Activated naive CD4-positive, alpha-beta T cell treated with anti-CD3 and anti-CD28 coated beads, Interleukin-2, amount 10 ng/mL, durations not matched to agents 7 days and 5 days (primary cell): ENCODE measurements around the gene AMZ1.

Experiments
- CTCF ChIA-PET: fragments of 350-600 bp; sonication (Branson Sonifier 250); formaldehyde crosslinking; loops from one replicate; lab custom pipeline; 2021; ENCODE audit warnings: antibody characterized with exemption; lab: Charles Lee
- DNase-seq: peaks from one replicate; pipeline ENCODE4 v3.0.0-alpha.2; 2020
- H3K27ac Mint-ChIP-seq: one replicate; pipeline ENCODE4 v1.8.0; 2021; ENCODE audit warnings: mild to moderate bottlenecking, moderate library complexity, mixed read lengths
- H3K27me3 Mint-ChIP-seq: one replicate; pipeline ENCODE4 v1.8.0; 2021; ENCODE audit warnings: mild to moderate bottlenecking, mixed read lengths
- H3K36me3 Mint-ChIP-seq: one replicate; pipeline ENCODE4 v1.8.0; 2021; ENCODE audit warnings: mixed read lengths
- H3K4me1 Mint-ChIP-seq: one replicate; pipeline ENCODE4 v1.8.0; 2021; ENCODE audit warnings: mixed read lengths
- H3K4me3 Mint-ChIP-seq: one replicate; pipeline ENCODE4 v1.8.0; 2021; ENCODE audit warnings: mild to moderate bottlenecking, moderate library complexity, mixed read lengths
- H3K9me3 Mint-ChIP-seq: one replicate; pipeline ENCODE4 v1.8.0; 2021; ENCODE audit warnings: mixed read lengths

AMZ1 gene

GRCh38 chr7:2710901-2711551 is 23.0 kb downstream of the AMZ1 start:
- DNase-seq = peak; percentile 70

GRCh38 chr7:2711895-2712675 is 24.1 kb downstream of the AMZ1 start:
- Mint-ChIP-seq H3K4me1 (peaks cover 69% of the 10 kb centered on the region), H3K9me3 (no peaks in the 10 kb centered on the region), H3K27me3 (peaks cover 83% of the 10 kb centered on the region), H3K36me3 (no peaks in the 10 kb centered on the region), H3K27ac (no peak overlapping the region), H3K4me3 (no peak overlapping the region)
- CTCF ChIA-PET = interaction anchor here (0.6 to 16.7 kb wide), 8 partner anchors 12 to 150 kb away, joined by 3 to 222 read pairs (median 9); no protein-coding TSS in a partner anchor
- DNase-seq = no peak

More at GRCh38 chr7:2710901-2711551, 23.0 kb downstream of the AMZ1 start:
- Mint-ChIP-seq H3K27ac (peak overlapping the region; percentile 85), H3K27me3 (peaks cover 88% of the 10 kb centered on the region), H3K4me3 (peak overlapping the region; percentile 7), H3K4me1 (peaks cover 58% of the 10 kb centered on the region), H3K9me3 (no peaks in the 10 kb centered on the region), H3K36me3 (no peaks in the 10 kb centered on the region)
- CTCF ChIA-PET = interaction anchor here (0.6 to 16.7 kb wide), 17 partner anchors 7 to 259 kb away, joined by 3 to 222 read pairs (median 6); no protein-coding TSS in a partner anchor

- Mint-ChIP-seq H3K9me3 (no peaks in the 10 kb centered on the region), H3K36me3 (no peaks in the 10 kb centered on the region), H3K27me3 (peaks cover 78% of the 10 kb centered on the region), H3K27ac (peak overlapping the region; percentile 17), H3K4me1 (peaks cover 81% of the 10 kb centered on the region), H3K4me3 (no peak overlapping the region)
- DNase-seq = no peak
- CTCF ChIA-PET = interaction anchor here (16.7 kb wide), 1 partner anchor 44 kb away, joined by 222 read pairs; no protein-coding TSS in a partner anchor
These were observed 25.4 kb downstream of the AMZ1 start for GRCh38 chr7:2713370-2713769.

DNA sequence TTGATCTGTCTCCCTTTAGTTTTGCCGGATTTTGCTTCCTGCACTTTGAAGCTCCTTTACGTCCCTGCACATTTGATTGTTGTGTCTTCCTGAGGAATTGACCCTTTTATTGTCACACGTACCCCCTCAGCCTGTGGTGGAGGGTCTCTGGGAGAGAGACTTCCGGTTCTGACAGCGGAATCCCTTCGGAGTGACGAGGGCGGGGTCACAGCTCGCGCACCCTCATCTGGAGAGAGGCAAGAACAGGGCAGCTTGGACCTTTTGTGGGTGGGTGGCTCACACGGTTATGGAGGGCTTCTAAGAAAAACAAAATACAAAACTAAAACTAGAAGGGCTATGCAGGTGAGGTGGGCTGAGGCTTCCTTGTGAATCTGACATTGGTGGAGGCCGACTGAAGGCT is 26.0 kb downstream of the AMZ1 start:
- Mint-ChIP-seq H3K4me1 (peaks cover 87% of the 10 kb centered on the region), H3K36me3 (no peaks in the 10 kb centered on the region), H3K27me3 (peaks cover 80% of the 10 kb centered on the region), H3K9me3 (no peaks in the 10 kb centered on the region), H3K27ac (peak overlapping the region; percentile 58), H3K4me3 (no peak overlapping the region)
- CTCF ChIA-PET = interaction anchor here (16.7 kb wide), 1 partner anchor 45 kb away, joined by 222 read pairs; no protein-coding TSS in a partner anchor
- no peak for DNase-seq

GRCh38 chr7:2714636-2715035 is 26.6 kb downstream of the AMZ1 start:
- Mint-ChIP-seq H3K9me3 (no peaks in the 10 kb centered on the region), H3K27me3 (peaks cover 81% of the 10 kb centered on the region), H3K4me1 (peaks cover 90% of the 10 kb centered on the region), H3K4me3 (no peak overlapping the region), H3K36me3 (no peaks in the 10 kb centered on the region), H3K27ac (peak overlapping the region; percentile 91)
- CTCF ChIA-PET = interaction anchor here (16.7 kb wide), 1 partner anchor 45 kb away, joined by 222 read pairs; no protein-coding TSS in a partner anchor
- no peak for DNase-seq

- peak; percentile 72 for DNase-seq
- Mint-ChIP-seq H3K4me1 (peaks cover 88% of the 10 kb centered on the region), H3K36me3 (no peaks in the 10 kb centered on the region), H3K9me3 (no peaks in the 10 kb centered on the region), H3K4me3 (peak overlapping the region; percentile 29), H3K27ac (peak overlapping the region; percentile 91), H3K27me3 (peaks cover 71% of the 10 kb centered on the region)
- CTCF ChIA-PET = interaction anchor here (0.7 to 16.7 kb wide), 5 partner anchors 20 to 274 kb away, joined by 3 to 222 read pairs (median 3); no protein-coding TSS in a partner anchor
These were observed 27.6 kb downstream of the AMZ1 start for GRCh38 chr7:2715341-2716231.

DNA sequence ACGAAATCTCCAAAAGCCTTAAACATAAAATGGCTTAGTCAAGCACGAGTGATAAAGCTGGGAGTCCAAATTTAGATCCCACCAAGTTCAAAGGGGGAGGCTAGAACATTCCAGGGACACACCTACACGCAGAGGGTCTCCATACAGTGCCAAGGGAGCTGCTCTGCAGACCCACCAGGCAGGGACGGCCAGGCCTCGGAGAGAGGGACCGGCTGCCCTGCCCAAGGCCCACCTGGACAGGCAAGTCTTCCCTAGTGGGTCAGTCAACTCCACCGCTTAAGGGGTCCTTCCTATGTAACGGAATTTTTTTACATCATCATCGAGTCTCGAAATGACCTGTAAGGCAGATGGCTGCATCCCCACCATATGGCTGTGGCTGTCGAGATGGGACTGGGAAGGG is 28.5 kb downstream of the AMZ1 start:
- no peak overlapping the region for H3K4me3 Mint-ChIP-seq
- CTCF ChIA-PET = interaction anchor here (0.9 to 16.7 kb wide), 3 partner anchors 19 to 47 kb away, joined by 3 to 222 read pairs (median 10); no protein-coding TSS in a partner anchor
- DNase-seq = no peak
- peaks cover 86% of the 10 kb centered on the region for H3K4me1 Mint-ChIP-seq
- no peaks in the 10 kb centered on the region for H3K36me3 Mint-ChIP-seq
- H3K27me3 Mint-ChIP-seq = peaks cover 68% of the 10 kb centered on the region
- H3K27ac Mint-ChIP-seq = peak overlapping the region; percentile 91
- H3K9me3 Mint-ChIP-seq = no peaks in the 10 kb centered on the region

GRCh38 chr7:2716906-2717292 is 28.9 kb downstream of the AMZ1 start:
- no peaks in the 10 kb centered on the region for H3K9me3 Mint-ChIP-seq
- H3K4me3 Mint-ChIP-seq = no peak overlapping the region
- no peak overlapping the region for H3K27ac Mint-ChIP-seq
- no peaks in the 10 kb centered on the region for H3K36me3 Mint-ChIP-seq
- DNase-seq = no peak
- H3K27me3 Mint-ChIP-seq = peaks cover 67% of the 10 kb centered on the region
- CTCF ChIA-PET = interaction anchor here (2.9 to 16.7 kb wide), 2 partner anchors 36 to 48 kb away, joined by 10 to 222 read pairs; no protein-coding TSS in a partner anchor
- peaks cover 83% of the 10 kb centered on the region for H3K4me1 Mint-ChIP-seq

- Mint-ChIP-seq H3K27me3 (peaks cover 60% of the 10 kb centered on the region), H3K27ac (peak overlapping the region; percentile 83), H3K36me3 (no peaks in the 10 kb centered on the region), H3K4me3 (no peak overlapping the region), H3K9me3 (no peaks in the 10 kb centered on the region), H3K4me1 (peaks cover 79% of the 10 kb centered on the region)
- CTCF ChIA-PET = interaction anchor here (0.7 to 16.7 kb wide), 6 partner anchors 8 to 48 kb away, joined by 3 to 222 read pairs (median 10); no protein-coding TSS in a partner anchor
- peak; percentile 73 for DNase-seq
These were observed 29.6 kb downstream of the AMZ1 start for GRCh38 chr7:2717293-2718261.

DNA sequence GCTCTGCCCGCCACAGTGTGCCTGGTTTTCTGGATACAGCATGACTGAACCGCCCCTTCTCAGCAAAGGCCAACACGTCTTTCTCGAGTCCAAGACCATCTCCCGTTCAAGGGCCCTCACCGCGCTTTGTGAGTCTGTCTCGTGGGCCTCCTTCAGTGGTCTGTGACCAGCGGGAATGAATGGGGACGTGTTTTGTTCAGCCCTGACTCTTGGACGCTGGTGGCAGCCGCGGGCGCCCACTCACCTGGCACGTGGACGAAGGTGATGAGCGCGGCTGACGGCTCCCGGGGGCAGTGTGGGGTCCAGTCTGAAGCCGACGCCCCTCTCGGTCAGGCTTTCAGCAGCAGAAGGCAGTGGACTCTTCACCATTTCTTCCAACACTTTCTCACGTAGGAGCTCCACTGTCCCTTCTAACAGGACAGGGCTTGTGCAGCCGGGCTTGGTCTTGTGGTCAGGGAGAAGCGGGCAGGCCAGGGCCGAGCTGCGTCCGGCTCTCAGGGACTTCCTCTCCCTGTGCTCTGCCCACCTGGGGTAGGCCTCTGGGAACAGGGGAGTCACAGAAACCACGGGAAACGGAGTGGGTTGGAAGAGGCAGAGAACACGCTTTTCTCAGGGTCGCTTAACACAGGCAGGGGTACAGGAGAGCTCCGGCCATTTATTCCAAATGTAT is 30.4 kb downstream of the AMZ1 start:
- no peaks in the 10 kb centered on the region for H3K9me3 Mint-ChIP-seq
- CTCF ChIA-PET = interaction anchor here (0.6 to 16.7 kb wide), 11 partner anchors 9 to 144 kb away, joined by 3 to 222 read pairs (median 5); no protein-coding TSS in a partner anchor
- DNase-seq = no peak
- H3K36me3 Mint-ChIP-seq = no peaks in the 10 kb centered on the region
- H3K27me3 Mint-ChIP-seq = peaks cover 52% of the 10 kb centered on the region
- H3K4me1 Mint-ChIP-seq = peaks cover 74% of the 10 kb centered on the region
- H3K27ac Mint-ChIP-seq = no peak overlapping the region
- H3K4me3 Mint-ChIP-seq = no peak overlapping the region

DNA sequence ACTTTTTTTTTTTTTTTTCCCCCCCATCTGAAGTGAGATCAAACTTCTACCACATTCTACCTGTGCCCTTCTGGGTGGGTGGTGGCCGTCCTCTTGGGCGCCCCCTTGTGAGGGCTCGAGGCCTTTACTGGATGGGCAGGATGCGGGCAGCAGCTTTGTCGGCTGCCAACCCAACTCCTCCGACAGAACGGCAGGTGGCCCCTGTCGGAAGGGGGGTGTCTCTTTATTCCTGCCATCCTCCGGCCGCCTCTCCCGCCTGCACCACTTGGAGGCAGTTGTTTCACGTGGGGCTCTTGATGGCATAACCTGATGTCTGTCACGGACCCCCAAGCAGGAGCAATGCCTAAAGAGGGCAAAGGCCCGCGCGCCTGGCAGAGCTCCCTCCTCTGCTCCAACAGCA is 31.0 kb downstream of the AMZ1 start:
- peak; percentile 78 for DNase-seq
- H3K4me1 Mint-ChIP-seq = peaks cover 68% of the 10 kb centered on the region
- no peaks in the 10 kb centered on the region for H3K36me3 Mint-ChIP-seq
- H3K4me3 Mint-ChIP-seq = no peak overlapping the region
- H3K27me3 Mint-ChIP-seq = peaks cover 46% of the 10 kb centered on the region
- CTCF ChIA-PET = interaction anchor here (0.6 to 16.7 kb wide), 10 partner anchors 10 to 145 kb away, joined by 3 to 222 read pairs (median 5); no protein-coding TSS in a partner anchor
- no peaks in the 10 kb centered on the region for H3K9me3 Mint-ChIP-seq
- no peak overlapping the region for H3K27ac Mint-ChIP-seq

GRCh38 chr7:2720024-2720423 is 32.0 kb downstream of the AMZ1 start:
- Mint-ChIP-seq H3K27ac (peak overlapping the region; percentile 58), H3K4me3 (no peak overlapping the region), H3K36me3 (no peaks in the 10 kb centered on the region), H3K4me1 (peaks cover 58% of the 10 kb centered on the region), H3K27me3 (peaks cover 37% of the 10 kb centered on the region), H3K9me3 (no peaks in the 10 kb centered on the region)
- DNase-seq = no peak
- CTCF ChIA-PET = interaction anchor here (1.0 to 16.7 kb wide), 7 partner anchors 10 to 350 kb away, joined by 3 to 222 read pairs (median 4); no protein-coding TSS in a partner anchor
